Measurements from ENCODE around the gene THBD. TPM values are rescaled to one million over a fixed set of nuclear protein-coding genes. Genes with fewer than 3 reads are reported as not detected.

Gene THBD
- total and polyA plus RNA-seq, 2 of the 4 experiments (the other 2 are of a cell fraction) = 0.07 TPM; not detected in 1

- no peak overlapping the region for H3K4me2 ChIP-seq (ENCODE audit: low read depth, low read length)
- no peaks in the 10 kb centered on the region for H4K20me1 ChIP-seq (ENCODE audit: insufficient read depth, low read length)
- H3K9me3 ChIP-seq (ENCODE audit: control insufficient read depth, insufficient read depth, low read length) = no peaks in the 10 kb centered on the region
- H3K36me3 ChIP-seq (ENCODE audit: control insufficient read depth, insufficient read depth, low read length) = no peaks in the 10 kb centered on the region
- no peak overlapping the region for H2BK15ac ChIP-seq (ENCODE audit: low read depth, low read length)
- no peak overlapping the region for H3K14ac ChIP-seq (replicated peaks; ENCODE audit: low read depth, low read length)
- ChIA-PET POLR2A (ENCODE audit: unreplicated experiment) (no interaction called here), CTCF (no interaction called here)
- H4K5ac ChIP-seq (ENCODE audit: low read depth, low read length) = no peak overlapping the region
- WGBS, 2 experiments (ENCODE audit: extremely low coverage in 2 of 2, insufficient read length in 1 of 2) = no CpG with 5 or more reads among the region's 2 CpGs
- H2AK9ac ChIP-seq (replicated peaks; ENCODE audit: low read depth, low read length, poor library complexity) = no peak overlapping the region
- BruUV-seq (replicated peaks) = no TSS peak
- no peak overlapping the region for H4K91ac ChIP-seq (ENCODE audit: insufficient read depth, low read depth, low read length)
- no peak overlapping the region for H2BK120ac ChIP-seq (ENCODE audit: low read depth, low read length)
- H3K23ac ChIP-seq (ENCODE audit: low read depth, low read length) = no peak overlapping the region
- in situ Hi-C loops (cut with MboI; ENCODE audit: low sequenced_read_pairs) (loop anchor here (25.0 kb wide), 1 partner anchor 95 kb away; no protein-coding TSS in a partner anchor), dilution Hi-C loops (cut with HindIII; ENCODE audit: low sequenced_read_pairs, unreplicated experiment) (no loop called here), intact Hi-C loops (cut with micrococcal nuclease) (no loop called here)
- peaks cover 55% of the 10 kb centered on the region for H3K27me3 ChIP-seq (ENCODE audit: control insufficient read depth, insufficient read depth, low read length)
- H3K27ac ChIP-seq (ENCODE audit: insufficient read depth, low read length) = no peak overlapping the region
- no peaks in the 10 kb centered on the region for H3K9me1 ChIP-seq (ENCODE audit: insufficient read depth, low read length)
- H2BK5ac ChIP-seq (ENCODE audit: low read depth, low read length, poor library complexity, severe bottlenecking) = no peak overlapping the region
- H3K9ac ChIP-seq (ENCODE audit: low read depth, low read length) = no peak overlapping the region
- no peak overlapping the region for H3K4me3 ChIP-seq (ENCODE audit: insufficient read depth, low read depth, low read length)
- no peak overlapping the region for H2BK20ac ChIP-seq (ENCODE audit: low read depth, low read length)
- H3K4ac ChIP-seq (ENCODE audit: low read depth, low read length) = no peak overlapping the region
- ATAC-seq (ENCODE audit: low read depth) (no peak), DNase-seq (no peak)
- H4K8ac ChIP-seq (ENCODE audit: low read depth in 2 of 2, low read length in 2 of 2) = no peak overlapping the region
- H3K4me1 ChIP-seq (ENCODE audit: control insufficient read depth, insufficient read depth, low read length) = no peaks in the 10 kb centered on the region
- H3K79me1 ChIP-seq (ENCODE audit: low read depth in 1 of 2, low read length in 2 of 2) = no peaks in the 10 kb centered on the region
- H2AFZ ChIP-seq (replicated peaks; ENCODE audit: low read length, poor library complexity) = no peak overlapping the region
- no peak overlapping the region for H2AK5ac ChIP-seq (ENCODE audit: low read depth, low read length)
- no peak for TF ChIP-seq SMC3 (IDR thresholded peaks at IDR 0.05; ENCODE audit: low read depth, low read length)
- TF ChIP-seq CTCF (conservative IDR thresholded peaks at IDR 0.05; ENCODE audit: low read depth, low read length) = no peak
- no peak for TF ChIP-seq NFE2L2 (IDR thresholded peaks at IDR 0.05; ENCODE audit: low read depth, low read length)
- TF ChIP-seq CEBPB (IDR thresholded peaks at IDR 0.05; ENCODE audit: low read depth, low read length) = no peak
- no peak for TF ChIP-seq POLR2A (IDR thresholded peaks at IDR 0.05; ENCODE audit: low read depth, low read length)
- TF ChIP-seq MAFK (IDR thresholded peaks at IDR 0.05; ENCODE audit: low read depth, low read length) = no peak
- H3K18ac ChIP-seq (ENCODE audit: low read depth, low read length) = no peak overlapping the region
- H3K56ac ChIP-seq (ENCODE audit: extremely low read depth, insufficient read depth, low read length) = no peak overlapping the region
These were observed 42.9 kb upstream of the THBD start for GRCh38 chr20:23092384-23092756.
